ENCODE measurements around the gene MBLAC1. TPM values are rescaled to one million over a fixed set of nuclear protein-coding genes. Genes with fewer than 3 reads are reported as not detected.

The MBLAC1 gene
- total and polyA plus RNA-seq, 10 of the 15 experiments (the other 5 are each of a cell fraction or from before 2014, with no cell fraction given), result 0.24 to 3.2 (median 1.8) TPM; not detected in 1

GRCh38 chr7:100100420-100101015, 26.2 kb upstream of the MBLAC1 start (continued):
- TF ChIP-seq NFYA (IDR thresholded peaks at IDR 0.05; ENCODE audit: borderline replicate concordance, low read depth, low read length) (no peak), IKZF2 (IDR thresholded peaks at IDR 0.05) (peak; percentile 79 to 88), PBX3 (IDR thresholded peaks at IDR 0.05; ENCODE audit: insufficient replicate concordance, low read depth, low read length) (no peak), SUPT20H (IDR thresholded peaks at IDR 0.05; ENCODE audit: borderline replicate concordance, control insufficient read depth, low read depth, low read length) (no peak), E2F8 (IDR thresholded peaks at IDR 0.05; ENCODE audit: low read depth, partially characterized antibody) (peak; percentile 94), SIN3A (IDR thresholded peaks at IDR 0.05; ENCODE audit: low read depth, low read length) (peak; percentile 99), PAX8 (IDR thresholded peaks at IDR 0.05) (no peak), SRF (IDR thresholded peaks at IDR 0.05; ENCODE audit: low read depth in 2 of 2, low read length in 2 of 2) (0 out of 4 replicates have a peak, but pooled peaks of 1 of the 2 experiments have one; percentile 25), MEF2B (IDR thresholded peaks at IDR 0.05; ENCODE audit: partially characterized antibody, poor library complexity, severe bottlenecking) (peak; percentile 78), PML (IDR thresholded peaks at IDR 0.05; ENCODE audit: low read length) (peak; percentile 74; the same call in 1 of the 2 replicates), ZNF384 (IDR thresholded peaks at IDR 0.05; ENCODE audit: borderline replicate concordance, low read depth, low read length) (no peak), RUNX3 (IDR thresholded peaks at IDR 0.05; ENCODE audit: low read length) (peak; percentile 80), SMARCA5 (IDR thresholded peaks at IDR 0.05) (no peak), TARDBP (IDR thresholded peaks at IDR 0.05; ENCODE audit: borderline replicate concordance) (no peak), ATF2 (IDR thresholded peaks at IDR 0.05; ENCODE audit: low read length) (no peak), SP1 (IDR thresholded peaks at IDR 0.05; ENCODE audit: low read depth, low read length) (peak; percentile 74), YY1 (IDR thresholded peaks at IDR 0.05; ENCODE audit: low read depth, low read length) (peak; percentile 71; the same call in 1 of the 2 replicates), CHD2 (IDR thresholded peaks at IDR 0.05; ENCODE audit: borderline replicate concordance, low read depth, low read length) (peak; percentile 96), STAT1 (conservative IDR thresholded peaks at IDR 0.05) (peak; percentile 70; the same call in 1 of the 2 replicates), BCL3 (IDR thresholded peaks at IDR 0.05; ENCODE audit: borderline replicate concordance, insufficient read depth, low read depth, low read length, poor library complexity, severe bottlenecking) (peak; percentile 70), SUZ12 (IDR thresholded peaks at IDR 0.05; ENCODE audit: unreplicated experiment) (no peak), GABPA (IDR thresholded peaks at IDR 0.05; ENCODE audit: low read depth) (peak; percentile 91)

Data from GM12878 (cell line).